SK-N-SH (cell line): ENCODE data around the gene OR10H4. TPM values are rescaled to one million over a fixed set of nuclear protein-coding genes. Genes with fewer than 3 reads are reported as not detected.

ENCODE experiments used
- CTCF ChIA-PET: fragments of 300-600, 350-600 bp; formaldehyde crosslinking; extraction: SDS; loops from one replicate; lab custom pipeline; 2021; lab: Yijun Ruan, JAX
- POLR2A ChIA-PET: fragments of 350-600 bp; sonication (Branson Sonifier 250); formaldehyde crosslinking; extraction: SDS; loops from one replicate; lab custom pipeline; 2020; ENCODE audit warnings: antibody characterized with exemption, inconsistent platforms; lab: Yijun Ruan, JAX
- DNase-seq: peaks from one replicate; pipeline ENCODE4 v3.0.0; 2012
- H2AFZ ChIP-seq: fragments of 200-600 bp; sonication (generic); 2 replicates; pipeline ENCODE4 v1.8.1; 2016; ENCODE audit warnings: antibody characterized with exemption, mild to moderate bottlenecking, low read depth
- H3F3A ChIP-seq: fragments of 200-600 bp; sonication (generic); replicated peaks from 2 replicates; pipeline ENCODE3; 2016; ENCODE audit warnings: antibody characterized with exemption, mild to moderate bottlenecking; ENCODE audit not compliant: insufficient read depth
- H3K27ac ChIP-seq, 2 experiments: fragments of 200-500 bp in 1 of 2; fragments of 200-600 bp in 1 of 2; sonication (Bioruptor generic) in 1 of 2; sonication (generic), shearing (Covaris generic) in 1 of 2; 2 replicates each; pipeline versions ENCODE4 v1.5.1 to v1.6.1; 2014 to 2016; ENCODE audit warnings: low read depth in 2 of 2, inconsistent platforms in 1 of 2, low read length in 1 of 2, mild to moderate bottlenecking in 1 of 2, mixed read lengths in 1 of 2
- H3K27me3 ChIP-seq: fragments of 200-600 bp; sonication (generic), shearing (Covaris generic); 2 replicates; pipeline ENCODE4 v1.6.1; 2016; ENCODE audit warnings: mixed run types; ENCODE audit not compliant: insufficient read depth
- H3K36me3 ChIP-seq, 2 experiments: fragments of 200-500 bp in 1 of 2; fragments of 200-600 bp in 1 of 2; sonication (Bioruptor generic) in 1 of 2; sonication (generic) in 1 of 2; replicated peaks in 1 of 2; 2 replicates each; pipeline versions ENCODE3 to v1.5.1; 2014 to 2016; ENCODE audit warnings: low read length in 1 of 2, mild to moderate bottlenecking in 1 of 2; ENCODE audit not compliant: insufficient read depth in 2 of 2, control insufficient read depth in 1 of 2
- H3K4me1 ChIP-seq, 2 experiments: fragments of 200-500 bp in 1 of 2; fragments of 200-600 bp in 1 of 2; sonication (Bioruptor generic) in 1 of 2; sonication (generic), shearing (Covaris generic) in 1 of 2; 2 replicates each; pipeline versions ENCODE4 v1.5.1 to v1.6.1; 2014 to 2016; ENCODE audit warnings: low read depth in 1 of 2, low read length in 1 of 2, mixed run types in 1 of 2; ENCODE audit not compliant: insufficient read depth in 2 of 2, control insufficient read depth in 1 of 2
- H3K4me2 ChIP-seq: fragments of 200-600 bp; sonication (generic), shearing (Covaris generic); 2 replicates; pipeline ENCODE4 v1.6.1; 2017; ENCODE audit warnings: mixed run types
- H3K4me3 ChIP-seq, 2 experiments: fragments of 200-500 bp in 1 of 2; fragments of 200-600 bp in 1 of 2; sonication (Bioruptor generic) in 1 of 2; sonication (generic), shearing (Covaris generic) in 1 of 2; 2 replicates each; pipeline versions ENCODE4 v1.5.1 to v1.8.1; 2014 to 2016; ENCODE audit warnings: low read depth in 2 of 2, inconsistent platforms in 1 of 2, low read length in 1 of 2, mild to moderate bottlenecking in 1 of 2, mixed read lengths in 1 of 2, moderate library complexity in 1 of 2
- H3K79me2 ChIP-seq: fragments of 200-600 bp; sonication (generic); 2 replicates; pipeline ENCODE4 v1.8.1; 2017; ENCODE audit warnings: mild to moderate bottlenecking; ENCODE audit not compliant: insufficient read depth
- H3K9ac ChIP-seq: fragments of 200-600 bp; sonication (generic); 2 replicates; pipeline ENCODE4 v1.6.1; 2017; ENCODE audit warnings: mixed run types
- H3K9me2 ChIP-seq: fragments of 200-600 bp; sonication (generic); 2 replicates; pipeline ENCODE4 v1.6.1; 2017; ENCODE audit warnings: mixed run types
- H3K9me3 ChIP-seq: fragments of 200-600 bp; sonication (generic); 2 replicates; pipeline ENCODE4 v1.6.1; 2017; ENCODE audit warnings: mixed run types, mild to moderate bottlenecking, moderate library complexity
- H4K20me1 ChIP-seq: fragments of 200-600 bp; sonication (generic); 2 replicates; pipeline ENCODE4 v1.6.1; 2017; ENCODE audit warnings: mild to moderate bottlenecking, mixed run types; ENCODE audit not compliant: insufficient read depth
- CHD2 ChIP-seq: fragments of 150-350 bp; IDR thresholded peaks from 2 replicates; pipeline ENCODE4 v1.6.1; 2018; ENCODE audit warnings: low read length; ENCODE audit not compliant: partially characterized antibody
- CTCF ChIP-seq: fragments of 200-600 bp; sonication (generic); IDR thresholded peaks from 2 replicates; pipeline ENCODE4 v1.6.1; 2017; ENCODE audit warnings: antibody characterized with exemption, mild to moderate bottlenecking, moderate library complexity
- EZH2phosphoT487 ChIP-seq: fragments of 200-600 bp; sonication (generic); IDR thresholded peaks from 2 replicates; pipeline ENCODE4 v1.6.1; 2017; ENCODE audit warnings: low read depth, mixed run types, mild to moderate bottlenecking, antibody characterized with exemption, moderate library complexity, borderline replicate concordance
- FOSL2 ChIP-seq: IDR thresholded peaks from 2 replicates; pipeline ENCODE4 v1.4.0; 2012; ENCODE audit warnings: low read depth, mild to moderate bottlenecking, moderate library complexity, borderline replicate concordance
- GABPA ChIP-seq: IDR thresholded peaks from 2 replicates; pipeline ENCODE4 v1.4.0; 2012; ENCODE audit warnings: low read depth, mild to moderate bottlenecking
- GATA2 ChIP-seq: sonication (generic); formaldehyde crosslinking; IDR thresholded peaks from 2 replicates; pipeline ENCODE4 v1.5.0; 2020; ENCODE audit warnings: mild to moderate bottlenecking, missing genetic modification reagents
- JUND ChIP-seq: IDR thresholded peaks from 2 replicates; pipeline ENCODE4 v1.4.0; 2012
- MAX ChIP-seq: IDR thresholded peaks from 2 replicates; pipeline ENCODE4 v1.4.0; 2012; ENCODE audit warnings: low read depth
- NRF1 ChIP-seq: IDR thresholded peaks from 2 replicates; pipeline ENCODE4 v1.6.1; 2012; ENCODE audit warnings: low read depth, mild to moderate bottlenecking, low read length
- RAD21 ChIP-seq: IDR thresholded peaks from 2 replicates; pipeline ENCODE4 v1.6.1; 2012; ENCODE audit warnings: mild to moderate bottlenecking, low read length
- REST ChIP-seq: IDR thresholded peaks from 2 replicates; pipeline ENCODE4 v1.6.1; 2012; ENCODE audit warnings: mild to moderate bottlenecking, low read depth, low read length, moderate library complexity
- RFX5 ChIP-seq: IDR thresholded peaks from 2 replicates; pipeline ENCODE4 v1.6.1; 2012; ENCODE audit warnings: mild to moderate bottlenecking, improper control_type of control experiment, low read length
- TEAD4 ChIP-seq: IDR thresholded peaks from 2 replicates; pipeline ENCODE4 v1.4.0; 2012; ENCODE audit warnings: mild to moderate bottlenecking, borderline replicate concordance; ENCODE audit not compliant: insufficient read depth
- USF1 ChIP-seq: IDR thresholded peaks from 2 replicates; pipeline ENCODE4 v1.4.0; 2012; ENCODE audit warnings: low read depth, borderline replicate concordance
- ZBTB33 ChIP-seq: IDR thresholded peaks from 2 replicates; pipeline ENCODE4 v1.4.0; 2012; ENCODE audit warnings: low read depth, borderline replicate concordance
- WGBS: methylation state at CpG from one replicate; pipeline ENCODE4 v1.1.6; 2017; ENCODE audit warnings: low lambda C conversion rate; 5-methylcytosine and 5-hydroxymethylcytosine counted together
- polyA plus RNA-seq, 3 experiments: library from polyadenylated mRNA; depleted of rRNA; stranded (reverse); fragments of >200 nt; gene quantifications; 2 replicates each; pipeline ENCODE4 v1.2.3, GENCODE V29; 2012

Gene OR10H4
- polyA plus RNA-seq, 1 of the 3 experiments (the other 2 are of a cell fraction): not detected

GRCh38 chr19:15989889-15990288 is 41.1 kb downstream of the OR10H4 start:
- Histone ChIP-seq H3K79me2 (no peaks in the 10 kb centered on the region; the same call in 1 of the 2 replicates), H2AFZ (no peak overlapping the region), H3F3A (no peaks in the 10 kb centered on the region), H4K20me1 (no peaks in the 10 kb centered on the region), H3K36me3 (no peaks in the 10 kb centered on the region), H3K27ac (no peak overlapping the region), H3K27me3 (peaks cover 5% of the 10 kb centered on the region; the same call in 1 of the 2 replicates), H3K9me2 (no peaks in the 10 kb centered on the region), H3K4me2 (no peak overlapping the region), H3K9me3 (no peaks in the 10 kb centered on the region), H3K4me1 (no peaks in the 10 kb centered on the region), H3K9ac (no peak overlapping the region), H3K4me3 (no peak overlapping the region)
- DNase-seq: no peak
- ChIA-PET POLR2A (no interaction called here), CTCF (no interaction called here)
- no CpG with 5 or more reads among the region's 3 CpGs for WGBS
- TF ChIP-seq REST: peak; percentile 77
- TF ChIP-seq CTCF: no peak
- no peak for TF ChIP-seq RAD21

- no peak for DNase-seq
- ChIA-PET CTCF (no interaction called here), POLR2A (no interaction called here)
- Histone ChIP-seq H3K4me1 (no peaks in the 10 kb centered on the region), H3K4me2 (no peak overlapping the region), H2AFZ (no peak overlapping the region), H3K4me3 (no peak overlapping the region), H4K20me1 (no peaks in the 10 kb centered on the region), H3K27ac (no peak overlapping the region), H3K9ac (no peak overlapping the region), H3K36me3 (no peaks in the 10 kb centered on the region), H3K27me3 (peaks cover 5% of the 10 kb centered on the region; the same call in 1 of the 2 replicates), H3F3A (no peaks in the 10 kb centered on the region), H3K9me3 (no peaks in the 10 kb centered on the region), H3K79me2 (no peaks in the 10 kb centered on the region; the same call in 1 of the 2 replicates), H3K9me2 (no peaks in the 10 kb centered on the region)
- TF ChIP-seq MAX (no peak), CHD2 (no peak), USF1 (no peak), GABPA (no peak), NRF1 (no peak), RAD21 (no peak), EZH2phosphoT487 (no peak), RFX5 (no peak), TEAD4 (no peak), ZBTB33 (no peak), REST (no peak), JUND (no peak), FOSL2 (no peak), GATA2 (no peak)
Measured at GRCh38 chr19:15991602-15992001, 42.8 kb downstream of the OR10H4 start.
